NCI-H2081 treated with DMSO at 0.1 percent for 48 hours (cell line): ENCODE measurements around the gene XYLT1.
"Not testable (repeated sequence)": the region's sequence is repeated elsewhere in the genome, so short reads cannot be mapped to it uniquely, and the experiment has no call there.

Experiments
- DNase-seq: peaks from one replicate; lab custom pipeline; 2025; lab: John Stamatoyannopoulos, UW

XYLT1 gene

DNA sequence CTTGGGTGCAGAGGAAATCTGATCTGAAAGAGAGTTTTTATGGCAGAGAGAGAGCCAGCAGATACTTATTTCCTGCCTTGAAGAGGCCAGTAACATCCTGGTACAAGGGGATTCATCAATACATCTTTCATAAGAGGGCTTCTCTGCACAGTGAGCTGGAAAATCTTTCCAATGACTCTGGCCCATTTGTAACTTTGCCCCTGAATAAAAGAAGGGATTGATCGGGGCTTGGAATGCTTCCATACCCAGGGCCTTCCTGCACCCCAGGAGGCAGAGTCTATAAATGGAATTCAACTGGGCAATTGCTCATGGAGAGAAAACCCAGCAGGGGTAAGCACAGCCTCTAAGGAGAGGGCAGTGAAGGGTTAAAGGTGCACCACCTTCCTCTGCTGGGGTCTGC, 163.3 kb downstream of the XYLT1 start:
- no peak for DNase-seq

DNA sequence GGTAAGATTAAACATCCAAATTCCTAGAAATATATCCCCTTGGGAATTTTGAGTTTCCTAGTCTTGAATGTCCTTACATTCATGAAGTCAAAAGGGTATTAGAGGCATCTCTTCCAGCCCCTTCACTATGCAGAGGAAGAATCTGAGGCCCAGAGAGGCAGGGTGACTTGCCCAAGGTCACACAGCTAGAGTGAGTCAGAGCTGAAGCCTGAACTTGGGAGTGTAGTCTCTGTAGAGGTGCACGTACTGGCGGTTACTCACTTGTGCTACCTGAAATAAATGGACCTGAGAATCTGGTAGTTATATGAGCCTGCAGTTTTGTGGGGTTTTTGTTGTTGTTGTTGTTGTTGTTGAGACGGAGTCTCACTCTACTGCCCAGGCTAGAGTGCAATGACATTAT, 164.0 kb downstream of the XYLT1 start:
- DNase-seq = no peak

DNA sequence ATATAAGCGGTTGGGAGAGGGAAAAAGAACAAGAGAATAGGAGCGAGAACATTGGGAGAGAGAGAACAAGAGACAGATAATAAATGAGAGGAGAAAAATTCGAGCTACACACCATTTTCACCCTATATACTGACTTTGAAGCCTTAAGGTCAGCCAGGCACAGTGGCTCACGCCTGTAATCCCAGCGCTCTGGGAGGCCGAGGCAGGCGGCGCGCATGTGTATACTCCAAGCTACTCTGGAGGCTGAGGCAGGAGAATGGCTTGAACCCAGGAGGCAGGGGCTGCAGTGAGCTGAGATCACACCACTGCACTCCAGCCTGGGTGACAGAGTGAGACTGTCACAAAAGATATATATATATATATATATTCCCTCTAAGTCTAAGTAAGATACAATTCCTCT, 164.5 kb downstream of the XYLT1 start:
- DNase-seq = not testable (repeated sequence)

DNA sequence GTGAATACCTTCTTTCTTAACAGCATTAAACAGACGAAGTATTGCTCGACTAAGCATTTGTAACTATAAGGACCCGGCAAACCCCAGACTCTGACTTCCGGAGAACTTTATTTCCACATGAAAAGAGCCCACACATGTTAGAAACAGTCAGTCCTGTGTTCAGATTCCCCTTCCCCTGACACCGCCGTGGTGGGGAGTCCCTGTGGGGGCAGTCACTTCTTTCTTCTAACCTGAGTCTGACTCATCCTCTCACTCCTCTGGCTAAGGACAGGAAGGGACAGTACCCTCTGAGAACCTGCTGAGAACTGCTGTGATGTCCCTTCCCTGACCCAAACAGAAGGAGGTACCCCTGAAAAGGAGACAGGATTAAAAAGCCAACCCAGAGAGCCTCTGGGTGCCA, 165.1 kb downstream of the XYLT1 start:
- DNase-seq = no peak

DNA sequence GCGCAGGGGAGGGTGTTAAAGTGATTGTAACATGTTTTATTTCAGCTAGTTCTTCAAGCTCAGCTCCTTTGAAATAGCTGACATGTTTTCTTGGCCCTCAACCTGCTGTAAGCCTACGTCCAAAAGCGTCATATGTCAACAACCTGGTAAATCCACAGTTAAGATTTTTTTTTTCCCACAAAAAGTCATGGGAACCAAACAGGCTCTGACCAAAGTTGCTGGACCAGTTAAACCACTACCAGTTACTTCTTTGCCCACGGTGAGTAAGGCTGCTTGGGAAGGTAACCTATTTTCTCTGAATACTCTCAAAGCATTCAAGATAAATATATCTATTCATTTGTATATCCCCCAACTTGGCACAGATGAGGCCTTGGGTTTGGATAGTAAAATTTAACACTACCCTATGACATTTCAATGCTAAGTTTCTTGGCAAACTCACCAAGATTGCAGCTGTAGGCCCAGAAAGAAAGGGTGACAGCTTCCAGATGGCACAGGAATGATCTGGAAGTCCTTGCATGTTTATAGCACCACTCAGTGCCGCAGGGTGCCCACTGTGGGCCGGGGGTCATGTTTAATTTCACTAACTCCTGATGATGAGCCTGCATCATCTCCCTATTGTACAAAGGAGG, 166.2 kb downstream of the XYLT1 start:
- DNase-seq = no peak

DNA sequence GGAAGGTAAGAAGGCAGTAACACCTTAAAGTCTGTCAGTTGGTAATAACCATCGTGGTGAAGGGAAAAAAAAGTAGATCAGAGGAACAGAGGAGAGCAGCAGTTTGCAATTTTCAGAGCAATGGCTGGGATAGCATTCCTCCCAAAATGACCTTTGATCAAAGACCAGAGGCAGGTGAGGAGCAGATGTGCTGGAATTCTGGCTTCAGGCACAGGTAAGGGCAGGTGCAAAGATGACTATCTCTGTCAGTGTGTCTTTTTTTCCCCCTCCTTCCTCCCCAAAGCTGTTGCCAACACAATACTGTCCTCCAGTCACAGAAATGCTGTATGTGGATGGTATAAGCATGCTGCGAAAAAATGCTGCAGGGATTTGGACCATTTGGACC, 166.7 kb downstream of the XYLT1 start:
- DNase-seq = no peak

DNA sequence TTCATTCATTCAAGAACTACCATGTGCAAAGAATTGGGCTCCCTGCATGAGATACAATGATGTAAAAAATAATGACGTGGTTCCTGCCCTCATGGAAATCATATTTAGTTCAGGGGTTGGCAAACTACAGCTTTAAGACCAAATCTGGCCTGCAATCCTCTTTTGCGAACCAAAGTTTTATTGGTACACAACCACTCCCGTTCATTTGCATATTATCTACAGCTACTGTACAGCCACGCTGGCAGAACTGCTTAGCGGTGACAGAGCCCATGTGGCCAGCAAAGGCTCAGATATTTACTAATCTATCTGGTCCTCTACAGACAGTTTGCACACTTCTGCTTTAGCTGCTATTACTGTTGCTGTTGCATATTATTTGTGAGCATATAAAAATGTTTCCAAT, 167.7 kb downstream of the XYLT1 start:
- no peak for DNase-seq

DNA sequence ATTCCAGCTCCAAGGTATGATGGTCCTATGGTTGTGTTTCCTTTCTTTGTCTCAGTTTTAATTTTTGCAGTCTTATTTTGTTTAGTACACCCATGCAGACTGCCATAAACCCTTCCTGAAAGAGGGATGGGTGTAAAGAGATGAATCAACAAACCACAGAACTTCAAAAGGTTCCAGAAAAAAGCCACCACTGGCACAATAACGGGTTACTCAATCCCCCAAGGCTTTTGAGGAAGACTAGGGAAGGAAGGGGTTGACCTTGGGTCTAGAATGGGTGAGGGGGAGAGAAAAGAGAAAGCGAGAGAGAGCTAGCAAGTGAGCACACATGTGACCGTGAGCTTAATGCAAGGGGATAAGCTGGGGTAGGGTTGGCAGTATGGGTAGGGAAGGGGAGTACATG, 168.1 kb downstream of the XYLT1 start:
- no peak for DNase-seq

DNA sequence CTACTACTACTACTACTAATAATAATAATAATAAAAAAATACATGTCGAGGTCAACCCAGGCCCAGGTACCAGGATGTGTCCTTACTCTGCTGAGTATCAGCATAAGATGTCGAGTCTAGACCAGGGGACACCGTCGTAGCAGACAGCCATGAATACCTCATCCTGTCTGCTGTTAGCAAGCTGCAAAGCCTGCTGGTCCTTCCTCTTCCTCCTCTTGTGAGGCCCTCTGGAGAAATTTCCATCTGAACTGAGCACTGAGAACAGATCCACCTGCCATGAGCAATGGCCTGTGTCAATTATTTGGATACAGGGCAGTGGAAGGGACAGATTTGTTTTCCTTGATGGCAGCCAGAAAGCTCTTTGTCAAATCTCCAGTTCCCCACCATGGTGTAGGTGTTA, 168.5 kb downstream of the XYLT1 start:
- DNase-seq = no peak

DNA sequence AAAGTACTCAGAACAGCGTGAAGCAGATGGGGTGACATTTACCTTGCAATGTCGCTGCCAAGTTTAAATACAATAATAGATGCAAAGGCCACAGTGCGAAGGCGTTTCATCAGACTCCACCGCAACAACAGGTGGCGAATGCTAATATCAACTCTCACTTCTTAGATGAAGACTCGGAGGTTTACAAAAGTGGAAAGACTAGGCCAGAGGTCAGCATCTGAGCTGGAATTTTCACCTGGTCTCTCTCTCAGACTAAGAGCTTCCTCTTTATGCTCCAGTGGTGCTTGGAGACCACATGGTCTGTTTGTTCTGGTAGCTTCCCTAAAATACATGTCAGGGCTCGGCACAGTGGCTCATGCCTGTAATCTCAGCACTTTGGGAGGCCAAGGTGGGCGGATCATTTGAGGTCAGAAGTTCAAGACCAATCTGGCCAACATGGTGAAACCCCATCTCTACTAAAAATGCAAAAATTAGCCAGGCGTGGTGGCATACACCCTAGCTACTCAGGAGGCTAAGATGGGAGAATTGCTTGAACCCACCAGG, 169.1 kb downstream of the XYLT1 start:
- no peak for DNase-seq

DNA sequence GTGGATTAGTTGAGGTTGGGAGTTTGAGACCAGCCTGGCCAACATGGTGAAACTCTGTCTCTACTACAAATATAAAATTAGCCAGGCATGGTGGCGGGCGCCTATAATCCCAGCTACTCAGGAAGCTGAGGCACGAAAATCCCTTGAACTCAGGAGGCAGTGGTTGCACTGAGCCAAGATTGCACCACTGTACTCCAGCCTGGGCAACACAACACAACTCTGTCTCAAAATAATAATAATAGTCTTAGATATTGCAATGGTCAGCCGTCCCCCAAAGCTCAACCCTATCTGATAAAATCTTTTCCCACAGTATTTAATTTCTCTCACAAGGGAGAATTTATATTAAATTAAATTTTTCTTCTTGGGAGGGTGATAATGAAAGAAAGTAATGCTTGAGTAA, 169.6 kb downstream of the XYLT1 start:
- no peak for DNase-seq

DNA sequence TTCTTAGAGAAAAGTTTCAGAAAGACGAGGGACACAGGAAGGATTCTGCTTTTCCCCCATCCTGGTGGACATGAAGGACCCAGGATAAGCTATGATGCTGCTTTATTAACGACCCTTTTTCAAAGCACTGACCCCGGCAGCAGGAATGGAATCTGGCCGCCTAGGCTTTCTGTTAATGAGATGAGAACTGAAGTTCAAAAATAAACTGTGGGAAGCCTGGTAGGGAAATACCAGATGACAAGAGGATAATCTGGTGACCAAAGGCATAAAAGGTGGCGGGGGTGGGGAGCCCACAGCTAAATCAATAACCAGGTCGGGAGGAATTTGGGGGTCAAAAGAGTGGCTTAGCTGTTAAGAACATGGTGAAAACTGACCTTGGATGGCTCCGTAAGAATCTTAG, 171.0 kb downstream of the XYLT1 start:
- DNase-seq = no peak

DNA sequence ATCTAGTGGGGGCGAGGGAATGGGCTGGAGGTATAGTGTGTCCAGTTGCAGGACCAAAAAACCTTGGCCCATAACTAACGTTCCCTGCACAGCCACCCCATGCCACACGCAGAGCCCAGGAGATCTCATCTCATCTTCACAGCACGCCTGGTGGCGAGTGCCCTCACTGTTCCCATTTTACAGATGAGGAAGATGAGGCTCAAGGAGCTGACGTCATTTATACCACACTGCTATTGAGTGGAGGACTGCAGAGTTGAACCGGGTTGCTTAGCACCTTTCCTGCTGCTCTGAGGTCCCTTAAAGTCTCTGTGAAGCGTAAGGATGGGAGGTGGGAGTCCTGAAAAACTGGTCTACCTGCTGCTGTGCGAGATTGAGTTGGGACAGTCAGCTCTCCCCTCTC, 172.5 kb downstream of the XYLT1 start:
- DNase-seq = no peak

DNA sequence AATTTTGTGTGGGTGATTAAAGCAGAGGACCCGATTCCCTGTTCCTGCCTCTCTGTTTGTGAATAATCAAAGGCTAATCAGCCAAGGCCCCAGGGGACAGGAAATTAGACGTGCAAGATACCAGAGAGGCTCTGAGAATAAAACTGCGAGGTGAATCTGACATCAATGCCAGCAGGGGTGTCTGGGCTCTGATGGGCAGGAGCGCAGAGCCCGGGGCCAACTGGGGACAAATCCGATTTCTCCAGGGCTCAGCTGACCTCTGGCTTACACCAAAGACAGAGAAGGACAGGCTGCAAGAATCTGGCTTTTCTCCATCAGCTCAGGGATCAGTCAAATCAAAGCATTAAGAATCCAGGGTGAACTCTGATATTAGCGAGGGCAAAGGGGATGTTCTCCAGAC, 174.3 kb downstream of the XYLT1 start:
- DNase-seq = no peak

DNA sequence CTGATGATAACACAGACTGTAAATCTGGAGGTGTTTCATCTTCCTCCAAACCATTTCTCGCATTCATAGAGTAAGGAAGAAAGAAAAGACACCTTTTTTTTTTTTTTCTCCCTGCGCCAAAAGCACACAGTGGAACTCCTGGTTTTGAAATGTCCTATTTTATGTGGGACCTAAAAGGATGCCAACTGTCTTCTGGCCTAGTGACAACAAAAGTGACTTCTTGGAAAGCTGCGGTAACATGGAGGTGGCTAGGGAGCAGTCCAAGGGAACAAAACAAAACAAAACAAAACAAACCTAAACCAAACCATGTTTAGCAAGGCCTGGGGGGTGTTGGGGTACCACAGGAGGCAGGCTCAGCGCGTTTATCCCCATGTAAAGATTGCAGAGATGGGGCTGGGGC, 174.8 kb downstream of the XYLT1 start:
- no peak for DNase-seq

DNA sequence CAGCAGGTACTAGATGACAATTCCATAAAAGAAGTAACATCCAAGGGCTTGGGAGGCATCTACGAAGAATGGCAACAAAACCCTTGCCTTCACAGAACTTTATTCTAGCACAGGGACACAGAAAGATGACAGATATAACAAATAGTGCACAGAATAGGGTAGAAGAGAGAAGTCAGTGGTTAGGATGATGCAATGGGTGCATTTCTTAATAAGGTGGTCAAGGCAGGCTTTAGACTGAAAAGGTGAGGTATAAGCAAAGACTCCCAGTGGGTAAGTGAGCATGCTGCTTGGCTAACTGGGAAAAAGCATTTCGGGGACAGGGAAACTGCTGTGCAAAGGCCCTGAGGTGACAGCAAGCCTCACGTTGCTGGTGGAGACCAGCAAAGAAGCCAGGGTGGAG, 175.9 kb downstream of the XYLT1 start:
- DNase-seq = no peak

DNA sequence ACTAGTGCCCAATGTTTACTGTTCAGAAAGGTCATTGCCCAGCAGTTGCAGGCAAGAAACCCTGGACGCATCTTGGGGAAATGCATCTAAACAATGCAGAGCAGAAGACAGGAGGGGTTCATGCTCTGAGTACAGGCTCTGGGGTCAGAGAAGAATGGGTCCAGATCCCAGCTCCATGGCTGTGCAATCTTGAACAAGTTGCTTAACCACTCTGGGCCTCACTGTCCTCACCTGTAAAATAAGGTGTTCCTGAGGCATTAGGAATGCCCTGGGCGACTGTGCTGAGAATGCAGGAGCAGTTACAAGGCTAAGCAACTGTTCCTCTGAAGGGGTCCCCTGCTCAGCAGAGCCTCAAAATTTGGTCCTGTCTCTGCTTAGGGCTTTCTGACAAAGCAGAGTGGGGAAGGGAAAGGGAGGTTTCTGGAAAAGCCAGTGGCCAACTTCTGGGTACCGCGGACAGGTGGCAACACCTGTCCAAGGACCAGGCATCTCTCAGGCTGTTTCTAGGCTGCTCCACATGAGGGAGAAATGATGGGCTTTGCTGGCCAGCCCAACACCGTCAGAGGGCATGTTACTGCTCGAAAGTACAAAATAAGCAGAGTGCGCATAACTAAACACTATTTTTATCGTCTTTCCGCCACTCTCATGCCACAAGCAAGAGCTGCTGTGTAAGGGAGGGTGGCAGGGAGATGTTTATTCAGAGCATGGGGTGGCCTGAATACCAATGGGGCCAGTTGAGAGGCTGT, 176.8 kb downstream of the XYLT1 start:
- no peak for DNase-seq

DNA sequence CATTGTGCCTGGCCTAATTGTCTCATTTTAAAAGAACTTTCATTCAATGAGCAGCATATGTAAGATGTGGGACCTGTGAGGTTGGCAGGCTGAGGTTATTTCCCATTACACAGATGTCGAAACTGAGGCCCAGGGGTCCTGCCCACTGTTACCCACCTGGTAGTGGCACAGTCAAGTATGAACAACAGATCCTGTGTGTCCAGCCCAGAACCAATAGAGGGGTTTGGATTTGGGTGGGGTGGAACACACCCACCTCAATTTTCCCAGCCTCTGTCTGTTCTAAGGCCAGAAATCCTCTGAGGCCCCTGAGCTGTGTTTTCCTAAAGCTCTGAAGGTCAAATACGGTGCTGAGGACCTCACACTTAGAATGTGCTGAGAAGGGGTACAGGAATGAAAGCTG, 179.5 kb downstream of the XYLT1 start:
- no peak for DNase-seq

DNA sequence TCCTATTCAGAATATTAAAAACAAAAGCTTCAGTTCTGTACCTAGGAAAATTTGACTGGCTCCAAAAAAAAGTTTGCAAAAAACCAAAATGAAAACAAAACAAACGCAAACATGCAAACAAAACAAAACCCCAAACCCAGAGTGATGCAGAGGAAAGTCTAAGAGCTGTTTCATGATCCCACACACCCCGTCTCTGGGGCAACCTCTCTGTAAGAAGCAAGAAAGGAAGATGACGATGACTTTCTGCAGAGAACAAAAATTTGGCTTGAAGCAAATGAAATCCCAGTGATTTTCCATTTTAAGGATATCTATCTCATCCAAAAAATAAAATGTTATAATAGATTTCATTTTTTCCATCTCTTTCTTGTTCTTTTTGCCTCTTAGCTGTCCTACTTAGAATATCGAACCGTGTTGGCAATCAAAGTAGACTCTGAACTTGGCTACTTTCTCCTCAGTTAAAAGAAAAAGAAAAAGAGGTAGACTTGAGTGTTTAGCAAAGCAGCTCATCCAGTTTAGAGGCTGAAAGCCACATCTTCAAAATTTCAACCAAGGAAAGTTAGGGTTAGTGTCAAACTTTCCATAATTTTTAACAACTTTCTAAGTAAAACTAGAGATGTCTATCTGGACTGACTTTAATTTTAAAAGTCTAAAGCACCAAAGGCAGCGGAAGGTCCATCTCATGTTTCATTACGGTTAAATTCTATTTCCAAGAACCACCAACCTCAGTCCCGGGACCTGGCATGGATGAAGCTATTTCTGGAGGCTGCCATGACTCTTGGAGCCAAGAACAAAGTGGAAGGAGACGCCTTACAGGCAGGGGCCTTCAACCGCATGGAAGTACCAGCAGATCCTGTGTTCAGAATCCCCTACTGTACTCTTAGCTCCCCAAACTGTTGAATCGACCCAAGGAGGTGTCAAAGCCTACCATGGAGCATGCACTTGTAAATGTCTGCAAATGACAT, 180.8 kb downstream of the XYLT1 start:
- no peak for DNase-seq

DNA sequence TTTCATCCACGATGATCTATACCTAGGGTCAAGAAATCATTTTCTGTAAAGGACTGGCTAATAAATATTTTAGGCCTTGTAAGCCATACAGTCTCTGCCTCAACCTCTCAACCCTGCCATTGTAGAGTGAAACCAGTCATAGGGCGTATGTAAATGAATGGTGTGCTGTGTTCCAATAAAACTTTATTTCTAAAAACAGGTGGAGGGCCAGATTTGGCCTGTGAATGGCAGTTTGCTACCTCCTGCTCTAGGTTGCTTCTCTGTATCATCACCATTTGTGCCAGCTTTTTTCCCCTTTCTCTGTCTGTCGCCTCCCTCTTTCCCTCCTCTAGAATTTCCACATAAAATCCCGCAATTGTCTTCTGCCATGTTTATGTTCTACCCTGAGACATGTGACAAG, 181.7 kb downstream of the XYLT1 start:
- DNase-seq = no peak

DNA sequence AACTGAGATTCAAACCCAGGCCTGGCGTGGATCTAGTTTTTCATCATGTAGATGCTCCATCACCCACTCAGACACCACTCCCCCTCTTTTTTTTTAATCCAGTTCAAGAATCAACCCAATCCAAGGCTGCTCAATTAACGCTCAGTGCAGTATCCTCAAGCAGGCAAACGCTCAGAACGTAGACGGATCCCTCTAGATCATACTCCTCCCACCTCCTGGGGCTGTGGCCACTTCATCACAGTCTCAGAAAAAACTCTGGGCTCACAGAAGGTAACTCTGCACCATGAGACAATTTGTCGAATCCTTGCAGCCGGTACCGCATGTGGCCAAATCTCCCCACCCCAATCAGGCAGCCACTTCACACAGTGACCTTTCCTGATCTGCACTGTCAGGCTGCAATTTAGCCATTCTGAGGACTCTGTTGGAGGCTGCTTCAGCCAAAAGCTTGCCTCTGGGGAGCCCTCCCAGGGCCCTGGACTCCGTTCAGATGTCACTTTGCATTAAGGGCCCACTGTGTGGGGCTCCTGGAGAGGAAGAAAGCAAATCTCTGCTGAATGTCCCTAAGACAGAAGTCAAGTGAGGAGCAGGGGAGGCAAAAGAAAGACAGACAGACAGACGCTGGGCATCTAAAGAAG, 183.5 kb downstream of the XYLT1 start:
- no peak for DNase-seq

DNA sequence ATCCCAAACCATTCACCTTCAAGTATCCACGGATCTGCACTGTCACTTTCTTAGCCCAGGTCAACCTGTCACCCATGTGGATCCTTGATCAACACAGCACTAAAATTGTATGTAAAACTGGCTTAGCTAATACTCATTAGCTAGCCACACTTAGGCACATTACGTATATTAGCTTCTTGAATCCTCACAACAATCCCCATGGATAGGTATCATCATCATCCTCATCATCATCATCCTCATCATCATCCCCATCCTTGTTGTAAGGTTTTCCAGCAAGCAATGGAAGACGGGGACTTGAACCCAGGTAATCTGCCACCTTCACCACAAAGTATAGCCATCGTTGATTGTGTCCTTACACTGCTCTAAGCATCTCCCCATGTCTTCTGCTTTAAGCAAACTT, 184.3 kb downstream of the XYLT1 start:
- no peak for DNase-seq
